Fibroblast of the aortic adventitia (primary cell): ENCODE results near the gene PPARG. TPM values are rescaled to one million over a fixed set of nuclear protein-coding genes. Genes with fewer than 3 reads are reported as not detected.

Experiments
- DNase-seq: peaks from one replicate; pipeline ENCODE4 v3.0.0-alpha.2; 2010; ENCODE audit warnings: low read depth
- H3K4me3 ChIP-seq: 2 replicates; pipeline ENCODE4 v1.5.1; 2011; ENCODE audit warnings: low read depth, mild to moderate bottlenecking, control low read depth, low read length, moderate library complexity
- total RNA-seq: library from RNA; depleted of rRNA; stranded (reverse); fragments of >200 nt; gene quantifications from 2 replicates; pipeline ENCODE4 v1.2.3, GENCODE V29; 2012; ENCODE audit warnings: low replicate concordance
- TF ChIP-seq, protein P1 (sequence below): IDR thresholded peaks from 2 replicates; pipeline ENCODE4 v1.5.1; 2011; ENCODE audit warnings: mild to moderate bottlenecking, low read length, control low read depth, inconsistent platforms; ENCODE audit not compliant: insufficient read depth

PPARG gene
- total RNA-seq, 1 donor, result 39.4 TPM

DNA sequence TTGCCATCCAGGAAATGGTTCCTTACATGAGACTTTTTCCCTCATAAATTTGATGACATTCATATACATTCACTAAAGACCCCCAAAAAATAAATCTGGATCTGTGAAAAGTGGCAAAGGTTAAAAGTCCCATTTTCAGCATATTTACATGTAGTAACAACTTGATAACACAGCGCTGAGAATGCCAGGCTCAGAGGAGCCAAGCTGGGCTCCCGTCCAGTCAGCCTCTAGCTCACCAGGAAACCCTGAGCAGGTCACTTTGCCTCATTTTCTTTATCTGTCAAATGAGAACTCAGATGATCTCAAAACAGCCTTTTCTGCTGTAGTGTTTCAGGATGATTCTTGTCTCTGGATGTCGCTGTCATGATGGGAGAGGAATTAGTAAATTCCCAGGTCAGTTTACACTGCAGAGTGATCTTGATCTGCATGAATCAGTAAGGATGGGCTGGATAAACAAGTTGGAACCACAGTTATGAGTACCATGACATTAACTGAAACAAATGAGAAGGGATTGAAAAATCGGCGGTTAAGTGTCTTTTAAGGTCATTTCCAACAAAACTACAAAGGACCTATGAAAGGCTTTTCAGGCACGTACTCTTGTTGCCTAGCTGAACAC, 82.8 kb downstream of the PPARG start:
- DNase-seq, result peak; percentile 34

DNA sequence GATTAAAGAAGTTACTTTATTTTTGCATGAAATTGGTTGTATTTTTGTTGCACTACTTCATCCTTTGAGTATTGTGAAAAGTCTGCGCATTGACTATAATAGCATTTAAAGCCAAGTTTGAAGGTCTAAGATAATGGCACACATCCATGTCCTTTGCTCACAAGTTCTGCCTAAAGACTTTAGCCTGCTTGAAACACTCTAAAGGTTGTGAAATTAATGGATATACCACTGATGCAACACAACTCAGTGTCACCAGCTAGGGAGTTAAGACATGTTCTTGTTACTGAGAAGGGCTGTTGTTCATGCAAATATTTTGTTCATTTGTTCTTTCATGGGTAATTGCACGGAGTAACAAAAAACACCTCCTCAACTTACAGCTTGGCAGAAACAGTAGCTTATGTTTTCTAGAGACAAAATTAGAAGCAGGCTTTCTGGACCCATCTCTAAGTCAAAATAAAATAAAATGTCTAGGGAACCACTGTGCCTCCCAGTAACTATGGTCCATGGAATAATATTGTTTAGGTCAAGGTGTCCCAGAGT, 83.9 kb downstream of the PPARG start:
- TF ChIP-seq, protein P1, sequence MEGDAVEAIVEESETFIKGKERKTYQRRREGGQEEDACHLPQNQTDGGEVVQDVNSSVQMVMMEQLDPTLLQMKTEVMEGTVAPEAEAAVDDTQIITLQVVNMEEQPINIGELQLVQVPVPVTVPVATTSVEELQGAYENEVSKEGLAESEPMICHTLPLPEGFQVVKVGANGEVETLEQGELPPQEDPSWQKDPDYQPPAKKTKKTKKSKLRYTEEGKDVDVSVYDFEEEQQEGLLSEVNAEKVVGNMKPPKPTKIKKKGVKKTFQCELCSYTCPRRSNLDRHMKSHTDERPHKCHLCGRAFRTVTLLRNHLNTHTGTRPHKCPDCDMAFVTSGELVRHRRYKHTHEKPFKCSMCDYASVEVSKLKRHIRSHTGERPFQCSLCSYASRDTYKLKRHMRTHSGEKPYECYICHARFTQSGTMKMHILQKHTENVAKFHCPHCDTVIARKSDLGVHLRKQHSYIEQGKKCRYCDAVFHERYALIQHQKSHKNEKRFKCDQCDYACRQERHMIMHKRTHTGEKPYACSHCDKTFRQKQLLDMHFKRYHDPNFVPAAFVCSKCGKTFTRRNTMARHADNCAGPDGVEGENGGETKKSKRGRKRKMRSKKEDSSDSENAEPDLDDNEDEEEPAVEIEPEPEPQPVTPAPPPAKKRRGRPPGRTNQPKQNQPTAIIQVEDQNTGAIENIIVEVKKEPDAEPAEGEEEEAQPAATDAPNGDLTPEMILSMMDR, result no peak

More for the DNA sequence above, 82.8 kb downstream of the PPARG start:
- H3K4me3 ChIP-seq, result no peak overlapping the region
- TF ChIP-seq, protein P1, result no peak

DNA sequence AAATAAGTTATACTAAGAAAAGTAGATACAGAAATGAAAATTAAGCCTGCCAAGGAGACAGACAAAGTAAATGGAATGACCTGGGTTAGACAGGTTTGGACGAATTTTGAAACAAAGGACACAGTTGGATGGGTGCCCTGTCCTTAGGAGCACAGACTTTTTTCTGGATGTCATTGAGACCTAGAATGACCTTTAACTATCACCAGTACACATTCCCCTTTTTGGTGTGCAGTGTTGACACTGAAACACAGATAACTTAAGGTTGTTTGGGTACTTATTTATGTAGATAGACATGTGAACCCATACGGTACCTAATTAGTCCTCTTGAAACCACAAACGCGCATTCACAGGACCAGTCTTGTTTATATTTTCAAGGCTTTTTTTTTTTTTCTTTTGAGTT, 86.7 kb downstream of the PPARG start:
- TF ChIP-seq, protein P1, result no peak
- no peak overlapping the region for H3K4me3 ChIP-seq
- DNase-seq, result no peak

More for the DNA sequence above, 83.9 kb downstream of the PPARG start:
- no peak for DNase-seq
- no peak overlapping the region for H3K4me3 ChIP-seq

DNA sequence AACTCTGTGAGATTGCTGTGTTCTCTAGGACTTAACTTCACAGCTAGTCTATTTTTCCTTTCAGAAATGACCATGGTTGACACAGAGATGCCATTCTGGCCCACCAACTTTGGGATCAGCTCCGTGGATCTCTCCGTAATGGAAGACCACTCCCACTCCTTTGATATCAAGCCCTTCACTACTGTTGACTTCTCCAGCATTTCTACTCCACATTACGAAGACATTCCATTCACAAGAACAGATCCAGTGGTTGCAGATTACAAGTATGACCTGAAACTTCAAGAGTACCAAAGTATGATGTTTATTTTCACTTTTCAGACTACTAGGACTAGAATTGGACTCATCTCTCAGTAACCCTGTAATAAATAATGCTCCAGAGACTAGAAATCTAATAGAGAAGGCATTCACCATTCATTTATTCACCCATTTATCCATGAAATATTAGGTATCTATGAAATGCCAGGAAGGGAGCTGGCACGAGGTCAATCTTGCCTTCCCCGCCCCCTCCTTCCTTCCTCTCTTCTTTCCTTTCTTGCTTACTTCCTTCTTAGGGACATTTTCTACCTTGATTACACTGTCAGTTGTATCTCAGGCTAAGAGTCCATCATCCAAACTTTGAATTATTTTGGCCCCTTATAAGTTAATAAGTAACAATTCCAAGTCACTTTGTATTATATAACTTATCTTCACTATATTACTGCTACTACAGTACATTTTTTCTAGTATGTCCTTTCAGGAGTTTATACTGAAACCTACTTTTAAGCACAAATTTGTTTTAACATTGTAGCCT, 91.0 kb downstream of the PPARG start:
- DNase-seq, result no peak
- TF ChIP-seq, protein P1, result no peak
- H3K4me3 ChIP-seq, result no peak overlapping the region

DNA sequence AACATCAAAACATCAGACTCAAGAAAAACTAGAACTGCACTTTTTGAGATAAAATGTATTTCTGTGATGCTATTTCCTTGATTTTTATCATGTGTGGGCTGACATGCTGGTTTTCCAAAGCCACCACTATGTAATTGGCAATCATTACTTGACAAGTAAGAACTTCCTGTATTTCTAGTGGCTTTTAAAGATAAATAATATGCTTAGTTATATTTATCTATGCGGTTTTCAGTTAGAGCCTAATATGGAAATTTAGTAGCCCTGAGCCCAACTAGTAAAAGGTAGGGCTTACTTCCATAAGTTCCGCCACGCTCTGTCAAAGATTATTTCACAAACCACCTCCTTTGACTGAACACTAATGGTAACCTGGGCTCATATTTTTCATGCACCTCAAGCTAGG, 91.6 kb downstream of the PPARG start:
- TF ChIP-seq, protein P1, result no peak
- no peak for DNase-seq
- no peak overlapping the region for H3K4me3 ChIP-seq

DNA sequence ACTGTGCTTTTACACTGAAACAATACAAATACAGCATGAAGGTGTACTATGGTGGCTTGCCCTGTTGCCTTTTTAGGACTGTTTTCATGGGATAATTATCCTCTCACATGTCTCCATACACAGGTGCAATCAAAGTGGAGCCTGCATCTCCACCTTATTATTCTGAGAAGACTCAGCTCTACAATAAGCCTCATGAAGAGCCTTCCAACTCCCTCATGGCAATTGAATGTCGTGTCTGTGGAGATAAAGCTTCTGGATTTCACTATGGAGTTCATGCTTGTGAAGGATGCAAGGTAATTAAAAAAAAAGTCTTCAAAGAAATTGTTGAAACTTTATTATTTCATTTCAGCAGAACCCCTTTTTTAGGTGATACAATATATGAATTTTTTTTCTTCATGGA, 92.3 kb downstream of the PPARG start:
- no peak overlapping the region for H3K4me3 ChIP-seq
- no peak for DNase-seq
- TF ChIP-seq, protein P1, result no peak
